B cell (primary cell): ENCODE data around the gene TMTC3. TPM values are rescaled to one million over a fixed set of nuclear protein-coding genes. Genes with fewer than 3 reads are reported as not detected.

Source experiments
- ATAC-seq: fragments of 200-7000 bp; cut with Tn5 transposase; one replicate; pipeline ENCODE4 v1.10.0; 2021; ENCODE audit warnings: low read depth, mild to moderate bottlenecking, moderate number of reproducible peaks, moderate library complexity
- CTCF ChIA-PET: fragments of 350-600 bp; sonication (Branson Sonifier 250); formaldehyde crosslinking; loops from one replicate; lab custom pipeline; 2021; ENCODE audit warnings: antibody characterized with exemption, inconsistent platforms; lab: Charles Lee
- POLR2A ChIA-PET: fragments of 350-600 bp; sonication (Branson Sonifier 250); formaldehyde crosslinking; loops from one replicate; lab custom pipeline; 2021; ENCODE audit warnings: antibody characterized with exemption; lab: Charles Lee
- DNase-seq: peaks from one replicate; pipeline ENCODE4 v3.0.0; 2013
- H2AFZ ChIP-seq: 2 replicates; pipeline ENCODE4 v1.6.1; 2012; ENCODE audit warnings: mild to moderate bottlenecking, low read depth, low read length; ENCODE audit not compliant: insufficient read depth, poor library complexity, severe bottlenecking
- H3K27ac ChIP-seq, 2 donors: 1 replicate in 1 of 2; 2 replicates in 1 of 2; pipeline ENCODE4 v1.5.1; 2012 to 2013; ENCODE audit warnings: low read length in 2 of 2, mild to moderate bottlenecking in 2 of 2, moderate library complexity in 1 of 2
- H3K27me3 ChIP-seq, 4 experiments: fragments of 200-600 bp in 1 of 4; sonication (generic) in 1 of 4; replicated peaks in 1 of 4; 1 replicate in 2 of 4; 2 replicates in 2 of 4; pipeline versions ENCODE4 v1.6.1 to v1.7.0; 2013 to 2016; ENCODE audit warnings: low read length in 3 of 4, mild to moderate bottlenecking in 2 of 4, mixed read lengths in 1 of 4, moderate library complexity in 1 of 4; ENCODE audit not compliant: insufficient read depth in 4 of 4, control insufficient read depth in 3 of 4; ENCODE audit errors: control extremely low read depth in 1 of 4
- H3K36me3 ChIP-seq, 2 experiments: replicated peaks in 1 of 2; 1 replicate in 1 of 2; 2 replicates in 1 of 2; pipeline versions ENCODE4 v1.6.1 to v1.7.1; 2013; ENCODE audit warnings: low read length in 1 of 2; ENCODE audit not compliant: insufficient read depth in 2 of 2, control insufficient read depth in 1 of 2; ENCODE audit errors: control extremely low read depth in 1 of 2, extremely low read depth in 1 of 2
- H3K4me1 ChIP-seq, 2 donors: fragments of 200-600 bp in 1 of 2; sonication (generic) in 1 of 2; 1 replicate in 1 of 2; 2 replicates in 1 of 2; pipeline versions ENCODE4 v1.5.1 to v1.6.1; 2013 to 2017; ENCODE audit warnings: low read length in 2 of 2; ENCODE audit not compliant: control insufficient read depth in 2 of 2, insufficient read depth in 2 of 2
- H3K4me2 ChIP-seq: replicated peaks from 2 replicates; pipeline ENCODE3; 2012; ENCODE audit warnings: mild to moderate bottlenecking, low read depth, low read length; ENCODE audit not compliant: poor library complexity, severe bottlenecking
- H3K4me3 ChIP-seq, 5 experiments: fragments of 200-600 bp in 1 of 5; sonication (generic) in 1 of 5; 1 replicate in 3 of 5; 2 replicates in 2 of 5; pipeline versions ENCODE4 v1.5.1 to v1.7.0; 2011 to 2016; ENCODE audit warnings: low read length in 4 of 5, mild to moderate bottlenecking in 4 of 5, low read depth in 2 of 5, control low read depth in 1 of 5, moderate library complexity in 1 of 5; ENCODE audit not compliant: insufficient read depth in 1 of 5; ENCODE audit errors: control extremely low read depth in 1 of 5, extremely low read depth in 1 of 5
- H3K79me2 ChIP-seq: fragments of 200-600 bp; sonication (generic); one replicate; pipeline ENCODE4 v1.6.0; 2016; ENCODE audit warnings: low read length; ENCODE audit not compliant: control insufficient read depth, insufficient read depth
- H3K9ac ChIP-seq: fragments of 200-600 bp; sonication (generic); 2 replicates; pipeline ENCODE4 v1.6.1; 2017; ENCODE audit warnings: mild to moderate bottlenecking, low read length, moderate library complexity
- H3K9me3 ChIP-seq, 3 donors: one replicate each; pipeline versions ENCODE4 v1.6.1 to v1.7.1; 2013; ENCODE audit warnings: low read length in 2 of 3; ENCODE audit not compliant: control insufficient read depth in 2 of 3, insufficient read depth in 1 of 3; ENCODE audit errors: control extremely low read depth in 1 of 3
- H4K20me1 ChIP-seq: 2 replicates; pipeline ENCODE4 v1.6.0; 2012; ENCODE audit warnings: mild to moderate bottlenecking, low read length; ENCODE audit not compliant: insufficient read depth, control insufficient read depth, poor library complexity, severe bottlenecking
- H3K27ac Mint-ChIP-seq: one replicate; pipeline ENCODE4 v1.8.0; 2021; ENCODE audit warnings: mixed read lengths
- H3K27me3 Mint-ChIP-seq: one replicate; pipeline ENCODE4 v1.8.0; 2021; ENCODE audit warnings: mixed read lengths
- H3K4me1 Mint-ChIP-seq: one replicate; pipeline ENCODE4 v1.8.0; 2021; ENCODE audit warnings: mixed read lengths
- H3K4me3 Mint-ChIP-seq: one replicate; pipeline ENCODE4 v1.8.0; 2021; ENCODE audit warnings: mixed read lengths
- H3K9me3 Mint-ChIP-seq: one replicate; pipeline ENCODE4 v1.8.0; 2022; ENCODE audit warnings: mixed read lengths; ENCODE audit not compliant: insufficient read depth
- CTCF ChIP-seq: fragments of 200-600 bp; IDR thresholded peaks from one replicate; pipeline ENCODE4 v1.8.0; 2022; ENCODE audit warnings: antibody characterized with exemption, mild to moderate bottlenecking
- EZH2 ChIP-seq: IDR thresholded peaks from 2 replicates; pipeline ENCODE4 v1.6.1; 2012; ENCODE audit warnings: borderline replicate concordance, low read depth, mild to moderate bottlenecking, moderate library complexity, low read length; ENCODE audit not compliant: insufficient read depth, poor library complexity, severe bottlenecking
- WGBS: methylation state at CpG from one replicate; pipeline ENCODE4 v1.1.5; 2013; ENCODE audit warnings: missing lambda C conversion rate; ENCODE audit not compliant: insufficient coverage; 5-methylcytosine and 5-hydroxymethylcytosine counted together
- intact Hi-C: fragments of 100-400 bp; cut with micrococcal nuclease; formaldehyde crosslinking; loops from one replicate; pipeline ENCODE4 v1.10.0; 2022
- polyA plus RNA-seq: library from polyadenylated mRNA; depleted of rRNA; stranded (reverse); fragments of >200 nt; gene quantifications from 2 replicates; pipeline ENCODE4 v1.2.3, GENCODE V29; 2012
- total RNA-seq, 2 donors: library from RNA; stranded (reverse); fragments of 120-200 nt in 1 of 2; gene quantifications; 1 replicate in 1 of 2; 2 replicates in 1 of 2; pipeline versions ENCODE4 v1.2.3 to v1.2.4, GENCODE V29; 2013 to 2022

TMTC3 gene
- total and polyA plus RNA-seq, 2 donors (not counting 1 experiment from before 2014, with no cell fraction given) = 1.7 to 10.1 TPM

GRCh38 chr12:88153959-88154358, 11.9 kb downstream of the TMTC3 start:
- no peaks in the 10 kb centered on the region for H3K9me3 Mint-ChIP-seq
- peaks cover 0 to 7% of the 10 kb centered on the region in 2 experiments for H3K36me3 ChIP-seq
- DNase-seq (no peak), ATAC-seq (no peak)
- no peak overlapping the region for H3K4me3 ChIP-seq
- no peaks in the 10 kb centered on the region for H3K4me1 Mint-ChIP-seq
- intact Hi-C loops = no loop called here
- H3K27me3 Mint-ChIP-seq = no peaks in the 10 kb centered on the region
- H3K9me3 ChIP-seq = no peaks in the 10 kb centered on the region
- H3K79me2 ChIP-seq = no peaks in the 10 kb centered on the region
- no peak overlapping the region for H3K27ac Mint-ChIP-seq
- no peaks in the 10 kb centered on the region for H3K4me1 ChIP-seq
- H3K27ac ChIP-seq = no peak overlapping the region
- no peaks in the 10 kb centered on the region for H3K27me3 ChIP-seq
- no peak overlapping the region for H3K4me2 ChIP-seq
- POLR2A ChIA-PET = no interaction called here
- CTCF ChIA-PET = no interaction called here
- H3K9ac ChIP-seq = no peak overlapping the region
- TF ChIP-seq EZH2 (no peak), CTCF (no peak)
- H4K20me1 ChIP-seq = no peaks in the 10 kb centered on the region
- no CpG with 5 or more reads among the region's 3 CpGs for WGBS
- H3K4me3 Mint-ChIP-seq = no peak overlapping the region
- H2AFZ ChIP-seq = no peak overlapping the region

- no peaks in the 10 kb centered on the region for H3K27me3 ChIP-seq
- no peak for TF ChIP-seq CTCF
- no peak for TF ChIP-seq EZH2
- intact Hi-C loops = no loop called here
- H3K4me3 ChIP-seq = no peak overlapping the region
- H3K9me3 ChIP-seq = no peaks in the 10 kb centered on the region
- H3K9ac ChIP-seq = no peak overlapping the region
- Mint-ChIP-seq H3K9me3 (no peaks in the 10 kb centered on the region), H3K4me1 (no peaks in the 10 kb centered on the region), H3K27ac (no peak overlapping the region), H3K27me3 (no peaks in the 10 kb centered on the region), H3K4me3 (no peak overlapping the region)
- POLR2A ChIA-PET = no interaction called here
- no peak overlapping the region for H3K4me2 ChIP-seq
- no CpG with 5 or more reads among the region's 1 CpG for WGBS
- H3K36me3 ChIP-seq = peaks cover 2 to 14% of the 10 kb centered on the region in 2 experiments
- H3K27ac ChIP-seq = no peak overlapping the region
- no peak overlapping the region for H2AFZ ChIP-seq
- no peaks in the 10 kb centered on the region for H3K4me1 ChIP-seq
- DNase-seq (no peak), ATAC-seq (no peak)
- CTCF ChIA-PET = no interaction called here
- no peaks in the 10 kb centered on the region for H4K20me1 ChIP-seq
- no peaks in the 10 kb centered on the region for H3K79me2 ChIP-seq
These were observed 14.1 kb downstream of the TMTC3 start for GRCh38 chr12:88156075-88156654.
